ENCODE data around the gene CDCP1.

- no peak for TF ChIP-seq CTCF (IDR thresholded peaks at IDR 0.05)
- no peak for TF ChIP-seq POLR2A (IDR thresholded peaks at IDR 0.05)
Measured at GRCh38 chr3:45093176-45093575, 53.0 kb downstream of the CDCP1 start.
